Stimulated activated CD8-positive, alpha-beta memory T cell treated with anti-CD3 and anti-CD28 coated beads, Interleukin-4, amount 100 ng/mL, for 1 hour (primary cell): Measurements from ENCODE around the gene NR5A2.

ENCODE experiments used
- DNase-seq, 2 donors: peaks; one replicate each; pipeline ENCODE4 v3.0.0-alpha.2; 2020; ENCODE audit warnings: low read depth in 2 of 2, low spot score in 1 of 2

Gene NR5A2

GRCh38 chr1:200118779-200119505 is 91.4 kb downstream of the NR5A2 start:
- DNase-seq = no peak

- DNase-seq = no peak
Measured at GRCh38 chr1:200121421-200121820, 93.9 kb downstream of the NR5A2 start.

GRCh38 chr1:200124309-200124708 is 96.8 kb downstream of the NR5A2 start:
- no peak for DNase-seq

- no peak for DNase-seq
Measured at GRCh38 chr1:200128081-200128480, 100.6 kb downstream of the NR5A2 start.

GRCh38 chr1:200128944-200129879 is 101.7 kb downstream of the NR5A2 start:
- DNase-seq = no peak

- no peak for DNase-seq
Measured at GRCh38 chr1:200130552-200130951, 103.0 kb downstream of the NR5A2 start.

GRCh38 chr1:200131551-200132125 is 104.1 kb downstream of the NR5A2 start:
- no peak for DNase-seq

GRCh38 chr1:200133123-200133522 is 105.6 kb downstream of the NR5A2 start:
- DNase-seq = no peak

GRCh38 chr1:200134116-200134515 is 106.6 kb downstream of the NR5A2 start:
- no peak for DNase-seq

- no peak for DNase-seq
Measured at GRCh38 chr1:200136384-200136783, 108.9 kb downstream of the NR5A2 start.

GRCh38 chr1:200139661-200140250 is 112.2 kb downstream of the NR5A2 start:
- no peak for DNase-seq

GRCh38 chr1:200143347-200143746 is 115.8 kb downstream of the NR5A2 start:
- no peak for DNase-seq

GRCh38 chr1:200146100-200146499 is 118.6 kb downstream of the NR5A2 start:
- no peak for DNase-seq

- DNase-seq = no peak
Measured at GRCh38 chr1:200147094-200147493, 119.6 kb downstream of the NR5A2 start.

- DNase-seq = no peak
Measured at GRCh38 chr1:200147742-200148141, 120.2 kb downstream of the NR5A2 start.

GRCh38 chr1:200150006-200150405 is 122.5 kb downstream of the NR5A2 start:
- no peak for DNase-seq

GRCh38 chr1:200150721-200151120 is 123.2 kb downstream of the NR5A2 start:
- DNase-seq = no peak

- no peak for DNase-seq
Measured at GRCh38 chr1:200152336-200152735, 124.8 kb downstream of the NR5A2 start.

GRCh38 chr1:200153277-200154055 is 126.0 kb downstream of the NR5A2 start:
- DNase-seq = no peak

GRCh38 chr1:200154069-200154767 is 126.7 kb downstream of the NR5A2 start:
- no peak for DNase-seq
